Loucy (cell line): Measurements from ENCODE around the gene GLO1.

Experiments used
- CTCF ChIP-seq: fragments of 200-600 bp; sonication (generic); conservative IDR thresholded peaks from 2 replicates; pipeline ENCODE4 v1.5.1; 2014; ENCODE audit warnings: mild to moderate bottlenecking, antibody characterized with exemption, low read length
- EZH2phosphoT487 ChIP-seq: fragments of 200-600 bp; IDR thresholded peaks from 2 replicates; pipeline ENCODE4 v1.6.1; 2018; ENCODE audit warnings: antibody characterized with exemption, mild to moderate bottlenecking, moderate library complexity, borderline replicate concordance

DNA sequence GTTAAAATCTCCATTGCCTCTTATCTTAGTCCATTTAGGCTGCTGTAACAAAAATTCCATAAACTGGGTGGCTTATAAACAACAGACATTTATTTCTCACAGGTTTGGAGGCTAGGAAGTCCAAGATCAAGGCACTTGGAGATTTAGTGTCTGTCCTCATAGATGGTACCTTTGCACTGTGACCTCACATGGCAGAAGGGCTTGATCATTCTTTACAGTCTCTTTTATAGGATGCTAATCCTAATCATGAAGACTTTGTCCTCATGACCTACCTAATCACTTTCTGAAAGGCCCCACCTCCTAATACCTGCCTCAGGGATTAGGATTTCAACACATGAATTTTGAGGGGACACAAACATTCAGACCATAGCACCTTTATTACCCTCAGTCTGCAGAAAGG, 6.6 kb downstream of the GLO1 start:
- TF ChIP-seq CTCF: no peak
- TF ChIP-seq EZH2phosphoT487: no peak
